GM18873 (cell line): ENCODE data around the gene ANO2.
"Not testable (repeated sequence)": the region's sequence is repeated elsewhere in the genome, so short reads cannot be mapped to it uniquely, and the experiment has no call there.

Experiments used
- ATAC-seq: cut with Tn5 transposase; IDR thresholded peaks from one replicate; pipeline ENCODE4 v1.9.1; 2021; ENCODE audit warnings: mild to moderate bottlenecking, moderate library complexity, moderate number of reproducible peaks; ENCODE audit not compliant: unreplicated experiment, low FRiP score

The ANO2 gene

DNA sequence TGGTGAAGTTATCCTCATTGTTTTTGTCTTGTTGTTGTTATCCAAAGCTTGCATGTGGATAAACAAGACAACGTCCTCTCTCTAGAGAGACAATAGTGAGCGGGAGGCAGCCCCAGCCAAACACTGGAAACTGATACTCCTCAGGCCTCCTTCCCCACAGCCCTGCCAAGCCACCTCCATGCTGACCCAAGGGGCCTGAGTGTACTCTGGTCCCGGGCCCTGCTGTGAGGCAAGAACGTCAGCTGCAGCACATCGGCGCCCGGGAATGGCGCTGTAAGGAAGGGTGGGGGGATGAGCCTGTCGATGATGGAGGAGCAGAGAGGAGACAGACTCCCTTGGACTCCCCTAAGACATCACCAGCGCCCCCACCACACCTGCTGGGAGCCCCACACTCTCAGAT lies 83.6 kb downstream of the ANO2 start:
- ATAC-seq = no peak

DNA sequence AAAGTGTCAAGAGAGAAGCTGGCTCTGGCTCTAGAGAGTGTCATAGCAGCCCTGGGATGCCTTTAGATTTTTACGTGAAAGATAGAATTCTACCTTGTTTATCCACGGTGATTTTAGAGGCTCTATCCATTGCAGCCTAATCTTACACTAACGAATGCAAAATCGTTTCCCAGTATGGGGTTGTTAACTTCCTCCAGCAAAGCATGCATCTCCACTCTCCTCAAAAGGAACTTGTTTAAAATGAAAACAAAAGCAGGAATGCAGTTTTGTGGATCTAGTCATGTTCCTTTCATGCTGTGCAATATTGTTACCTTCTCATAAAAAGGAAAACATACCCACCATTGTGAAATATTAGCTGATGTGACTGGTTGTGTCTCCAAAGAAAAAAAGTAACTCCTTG lies 88.4 kb downstream of the ANO2 start:
- no peak for ATAC-seq

DNA sequence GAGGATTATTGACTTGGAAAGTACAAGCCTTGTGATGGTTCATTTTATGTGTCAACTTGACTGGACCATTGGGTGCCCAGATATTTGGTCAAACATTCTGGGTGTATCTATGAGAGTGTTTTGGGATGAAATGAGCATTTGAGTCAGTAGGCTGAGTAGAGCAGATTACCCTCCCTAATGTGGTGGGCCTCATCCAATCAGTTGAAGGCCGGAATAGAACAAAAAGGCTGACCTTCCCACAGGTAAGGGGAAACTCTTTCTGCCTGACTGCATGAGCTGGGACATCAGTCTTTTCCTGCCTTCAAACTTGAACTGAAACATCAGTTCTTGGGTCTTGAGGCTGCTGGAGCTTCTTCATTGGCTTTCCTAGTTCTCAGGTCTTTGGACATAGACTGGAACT lies 98.1 kb downstream of the ANO2 start:
- no peak for ATAC-seq

DNA sequence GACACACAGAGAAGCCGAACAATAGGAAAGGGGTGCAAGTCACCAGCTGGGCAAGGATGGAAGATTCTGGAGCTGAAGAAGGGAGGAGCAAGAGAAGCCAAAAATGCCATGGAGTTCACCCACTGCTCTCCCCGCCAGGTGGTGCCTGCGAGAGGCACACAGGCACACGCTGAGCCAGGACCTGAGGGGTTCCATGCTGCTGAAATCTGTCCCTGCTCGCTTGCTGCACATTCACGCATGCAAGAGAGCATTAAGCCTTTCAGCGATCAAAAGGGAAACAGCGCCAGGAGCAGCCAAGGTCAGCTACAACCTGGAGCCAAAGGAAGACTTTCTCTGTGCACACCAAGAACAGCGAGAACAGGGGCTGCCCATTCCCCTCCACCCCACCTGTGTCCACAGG lies 104.1 kb downstream of the ANO2 start:
- ATAC-seq = no peak

DNA sequence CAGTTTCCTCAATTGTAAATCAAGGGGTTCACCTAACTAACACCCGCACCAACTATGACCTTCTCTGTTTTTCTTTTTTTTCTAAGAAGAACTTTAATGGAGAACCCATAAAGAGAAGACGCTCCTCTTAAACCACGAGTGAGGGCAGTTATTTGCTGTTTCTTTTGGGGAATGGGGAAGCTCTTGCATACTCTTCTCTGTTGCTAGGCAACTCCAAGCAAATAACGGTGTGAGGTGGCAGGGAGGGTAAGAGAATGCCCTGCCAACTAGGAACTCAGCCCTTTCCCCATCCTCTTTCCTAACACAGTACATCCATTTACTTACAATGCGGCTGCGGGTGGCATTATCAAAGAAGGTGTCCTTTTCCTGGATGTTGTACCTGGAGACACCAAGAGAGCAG lies 114.9 kb downstream of the ANO2 start:
- no peak for ATAC-seq

DNA sequence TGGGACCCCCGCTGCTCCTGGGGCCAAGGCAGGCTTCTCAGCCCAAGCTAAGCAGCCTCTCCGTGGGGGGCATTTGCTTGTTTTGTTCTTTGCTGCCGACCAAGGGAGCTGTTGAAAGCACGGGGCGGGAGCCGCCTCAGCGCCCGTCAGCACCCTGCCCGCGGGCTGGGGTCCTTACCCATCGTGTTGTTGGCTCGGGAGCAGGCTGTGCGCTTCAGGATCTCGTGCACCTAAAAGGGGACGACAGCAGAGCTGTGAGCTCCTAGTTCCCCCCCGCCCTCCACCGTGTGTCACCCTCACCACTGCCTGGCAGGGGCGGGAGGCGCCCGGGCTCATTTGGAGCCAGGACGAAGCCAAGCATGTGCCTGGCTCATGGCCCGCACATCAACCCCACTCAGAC lies 117.5 kb downstream of the ANO2 start:
- ATAC-seq = no peak

DNA sequence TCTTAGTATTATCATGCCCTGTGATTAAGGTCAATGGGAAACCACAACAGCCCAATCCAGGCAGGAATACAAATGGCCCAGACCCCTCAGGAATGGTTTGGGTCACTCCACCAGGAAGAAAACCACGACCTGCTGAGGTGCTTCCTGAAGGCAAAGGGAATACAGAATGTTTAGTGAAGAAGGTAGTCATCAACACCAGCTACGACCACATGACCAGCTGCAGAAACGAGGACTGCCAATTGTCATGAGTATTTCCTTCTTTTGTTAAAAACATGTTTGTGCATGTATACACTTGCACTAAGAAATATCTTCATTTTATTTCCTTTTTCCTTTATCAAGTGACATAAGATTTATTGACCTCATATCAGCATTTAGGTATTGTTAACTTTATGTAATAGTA lies 119.3 kb downstream of the ANO2 start:
- ATAC-seq = not testable (repeated sequence)

DNA sequence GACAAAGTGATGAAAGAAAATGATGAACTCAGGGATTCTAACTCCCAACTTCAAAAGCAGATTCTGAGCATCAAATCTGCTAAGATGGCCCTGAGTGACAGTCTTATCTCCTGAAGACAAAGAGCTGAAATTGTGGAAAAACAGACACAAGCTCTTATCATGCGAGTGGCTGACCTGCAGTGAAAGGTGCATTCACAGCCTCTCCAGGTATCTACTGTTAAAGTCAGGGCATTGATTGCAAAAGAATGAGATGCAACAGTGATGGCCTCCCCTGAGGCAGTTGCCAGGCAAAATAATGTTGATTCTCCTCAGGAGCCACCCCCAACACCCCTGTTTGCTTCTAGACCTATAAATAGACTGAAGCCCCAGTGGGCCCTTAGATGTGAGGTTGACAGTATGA lies 126.2 kb downstream of the ANO2 start:
- ATAC-seq = not testable (repeated sequence)

DNA sequence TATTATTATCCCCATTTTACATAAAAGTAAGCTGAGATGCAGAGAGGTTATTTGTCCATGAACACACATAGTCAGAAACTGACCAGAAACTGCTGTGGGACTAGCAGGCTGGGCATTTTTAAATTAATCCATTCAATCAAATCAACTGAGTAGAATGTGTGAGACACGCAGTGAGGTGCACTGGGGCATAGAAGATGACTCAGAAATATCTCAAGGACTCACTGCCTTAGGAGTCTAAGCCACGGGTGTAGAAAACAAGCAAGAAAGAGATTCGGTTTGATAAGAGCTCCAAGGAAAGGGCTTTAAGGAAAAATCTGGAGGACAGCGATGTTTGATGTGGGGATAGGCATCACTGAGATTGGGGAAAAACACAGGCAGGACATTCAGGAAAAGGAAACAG lies 127.8 kb downstream of the ANO2 start:
- ATAC-seq = no peak

DNA sequence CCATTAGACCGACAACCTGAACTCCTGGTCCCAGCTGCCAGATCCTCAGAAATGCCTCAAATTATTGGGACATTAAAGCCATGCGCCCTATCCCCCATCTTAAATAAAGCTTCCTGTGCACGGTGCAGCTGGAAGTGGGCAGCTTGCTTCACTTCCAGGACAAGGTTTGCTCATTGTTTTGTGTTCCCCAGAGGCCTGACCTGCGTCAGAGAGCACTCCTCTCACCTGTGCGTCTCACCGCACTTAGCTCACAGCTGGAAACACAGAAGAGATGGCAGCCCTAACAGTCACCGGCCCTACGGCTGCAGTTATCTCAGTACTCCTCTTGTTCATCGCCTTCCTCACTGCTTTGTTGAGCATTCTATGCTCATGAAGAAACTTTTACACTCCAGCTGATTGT lies 135.5 kb downstream of the ANO2 start:
- no peak for ATAC-seq

DNA sequence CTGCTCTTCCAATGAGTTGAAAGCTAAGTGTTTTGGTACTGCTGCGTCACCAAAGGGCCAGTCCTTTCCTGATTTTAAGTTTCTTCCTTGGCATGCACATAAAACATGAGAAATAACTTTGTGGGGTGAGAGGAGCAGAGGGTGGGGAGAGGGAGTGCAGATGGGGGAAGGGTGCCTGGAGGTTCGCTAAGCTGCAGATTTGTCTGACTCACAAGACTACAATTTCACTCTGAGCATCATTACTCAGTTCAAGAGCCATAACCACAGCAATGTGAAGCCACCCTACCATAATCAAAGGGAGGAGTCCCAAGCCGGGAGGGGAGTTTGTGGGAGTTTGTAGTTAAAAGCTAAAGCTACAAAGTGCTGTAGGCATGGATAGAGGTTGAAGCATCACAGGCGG lies 136.1 kb downstream of the ANO2 start:
- ATAC-seq = no peak

DNA sequence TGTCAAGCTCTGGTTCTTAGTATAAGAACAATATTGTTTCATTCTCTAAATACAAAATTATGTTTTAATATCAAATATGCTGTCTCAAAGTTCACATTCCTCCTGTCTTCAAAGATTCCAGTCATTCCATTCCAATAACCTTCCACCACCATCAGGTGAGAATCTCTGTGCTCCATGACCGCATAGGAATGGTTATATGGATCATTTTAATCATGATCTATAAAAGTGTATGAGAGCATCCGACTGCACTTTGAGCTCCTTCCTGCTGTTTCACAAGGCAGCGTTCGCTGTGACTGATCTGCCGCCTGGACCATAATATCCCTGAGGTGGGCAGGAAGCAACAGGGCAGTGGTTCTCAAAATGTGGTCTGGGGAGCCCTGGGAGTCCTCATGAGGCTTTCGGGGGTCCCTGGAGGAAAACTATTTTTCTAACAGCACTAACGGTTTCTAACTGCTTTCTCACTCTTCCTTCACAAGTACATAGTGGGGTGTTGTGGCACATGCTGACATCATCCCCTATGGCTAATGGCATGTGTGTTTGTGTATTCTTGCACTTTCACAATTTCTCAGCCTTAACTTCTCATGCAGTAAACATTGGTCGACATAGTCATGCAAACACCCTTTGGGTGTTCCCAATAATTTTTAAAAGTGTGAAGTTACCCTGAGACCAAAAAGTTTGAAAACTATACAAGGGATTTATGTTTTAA lies 137.4 kb downstream of the ANO2 start:
- no peak for ATAC-seq

DNA sequence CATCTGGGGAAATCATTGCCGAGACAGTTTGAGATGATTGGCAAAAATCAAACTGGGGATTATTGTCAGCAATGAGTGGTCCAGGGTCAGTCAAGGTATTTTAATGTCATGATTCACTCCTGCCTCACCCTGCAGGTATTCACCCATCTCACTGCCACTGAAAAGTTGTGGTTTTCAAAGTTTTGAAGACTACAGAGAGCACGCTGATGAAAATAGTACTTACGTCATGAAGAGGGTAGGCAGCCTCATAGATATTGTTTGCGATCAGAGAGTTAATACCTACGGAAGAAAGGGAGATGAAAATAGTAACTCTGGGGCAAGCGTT lies 138.0 kb downstream of the ANO2 start:
- no peak for ATAC-seq

DNA sequence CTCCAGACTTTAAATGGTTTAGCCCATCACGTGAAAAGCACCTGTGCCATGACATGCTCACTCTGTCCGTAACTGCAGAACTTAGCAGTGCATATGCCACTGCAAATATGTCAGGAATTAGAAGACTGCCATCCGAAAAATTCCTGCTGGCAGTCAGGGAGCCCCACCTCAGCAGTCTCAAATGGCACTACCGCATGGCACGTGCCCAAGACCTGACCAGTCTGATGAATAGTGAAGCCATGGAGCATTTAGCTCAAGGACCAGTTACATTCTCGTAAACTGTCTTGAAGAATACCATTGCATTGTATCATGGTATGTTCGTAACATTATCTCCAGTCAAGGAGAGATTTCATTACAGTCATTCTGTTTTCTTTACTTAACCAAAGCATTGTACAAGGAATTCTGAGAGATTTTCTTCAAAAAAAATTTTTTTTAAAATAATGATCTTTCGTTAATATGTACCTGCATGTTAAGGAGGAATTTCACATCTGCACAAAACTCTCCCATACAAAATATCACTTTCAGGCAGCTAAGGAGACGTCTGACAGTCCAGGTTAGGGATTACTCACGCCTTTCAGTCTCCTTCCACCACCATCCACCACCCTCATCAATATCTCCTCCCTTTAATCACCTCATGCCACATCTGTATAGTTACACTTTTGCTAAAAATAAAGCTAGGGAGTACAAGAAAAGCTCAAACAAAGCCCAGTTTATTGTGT lies 138.5 kb downstream of the ANO2 start:
- ATAC-seq = no peak

DNA sequence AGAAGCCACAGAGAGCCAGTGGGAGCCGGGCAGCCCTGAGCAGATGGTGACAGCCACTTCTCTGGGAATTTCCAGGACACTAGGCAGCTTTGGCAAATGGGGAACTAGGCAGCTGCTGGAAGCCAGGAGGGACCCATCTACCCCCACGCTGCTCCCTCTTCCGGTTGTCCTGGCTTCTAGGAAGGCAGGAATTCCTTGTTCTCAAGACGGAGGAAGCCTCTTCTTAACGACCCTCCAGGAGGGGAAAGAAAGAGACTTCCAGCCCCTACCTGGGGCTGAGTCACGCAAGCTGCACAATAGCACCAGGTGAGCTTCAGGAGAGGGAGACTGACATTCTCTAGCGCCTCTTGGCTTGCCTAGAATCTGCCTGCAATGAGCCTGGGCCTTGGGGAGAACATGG lies 141.5 kb downstream of the ANO2 start:
- no peak for ATAC-seq

DNA sequence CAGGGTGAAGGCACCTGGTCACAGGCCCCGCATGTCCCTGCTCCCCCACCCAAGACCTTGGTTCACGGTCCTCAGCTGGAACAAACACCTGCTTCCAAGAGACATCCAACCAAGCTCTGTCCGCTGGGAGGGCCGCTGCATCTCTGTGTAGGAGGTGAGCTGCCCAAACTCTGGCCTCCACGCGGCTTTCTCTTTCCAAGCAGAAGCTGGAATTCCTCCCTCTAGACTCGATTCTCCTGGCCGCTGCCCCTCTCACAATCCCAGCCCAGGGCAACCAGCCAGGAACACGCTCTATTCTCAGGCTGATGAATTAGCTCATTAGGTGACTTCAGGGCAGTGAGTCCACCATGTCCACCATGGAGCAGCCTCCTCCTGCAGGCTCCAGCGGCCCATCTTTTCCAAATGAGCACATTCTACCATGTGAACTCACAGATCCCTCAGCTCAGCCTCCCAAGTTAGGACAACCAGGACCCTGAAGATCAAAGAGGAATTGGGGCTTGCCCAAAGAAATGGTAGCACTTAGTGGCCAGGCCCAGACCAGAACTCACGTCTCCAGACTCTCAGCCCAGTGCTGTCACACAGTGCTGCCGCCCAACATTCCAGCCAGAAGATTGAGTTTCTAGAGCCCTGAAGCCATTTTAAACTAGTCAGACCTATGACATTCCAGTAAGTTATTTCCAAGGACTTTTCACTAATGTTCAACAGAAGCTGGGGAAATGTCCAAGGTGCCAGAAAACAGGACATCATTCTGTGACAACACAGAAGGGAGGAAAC lies 146.6 kb downstream of the ANO2 start:
- no peak for ATAC-seq

DNA sequence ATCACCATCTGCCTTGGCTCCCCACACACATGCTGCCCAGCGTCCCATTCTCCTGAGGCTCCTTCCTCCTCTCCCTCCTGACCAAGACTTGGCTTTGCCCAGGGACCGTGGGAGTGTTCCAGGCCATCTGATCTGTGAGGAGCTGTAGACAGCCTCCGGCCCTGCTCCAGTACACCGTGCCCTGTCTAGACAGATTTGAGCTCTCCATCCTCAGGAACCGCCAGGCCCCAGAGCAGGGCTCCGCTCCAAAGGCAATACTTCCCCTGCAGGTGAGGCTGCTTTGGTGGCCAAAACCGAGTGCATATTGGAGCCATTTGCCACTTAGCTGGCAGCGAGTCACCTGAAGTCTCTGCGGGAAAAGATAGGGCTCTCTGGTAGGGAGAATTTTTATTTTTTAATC lies 147.4 kb downstream of the ANO2 start:
- ATAC-seq = no peak

DNA sequence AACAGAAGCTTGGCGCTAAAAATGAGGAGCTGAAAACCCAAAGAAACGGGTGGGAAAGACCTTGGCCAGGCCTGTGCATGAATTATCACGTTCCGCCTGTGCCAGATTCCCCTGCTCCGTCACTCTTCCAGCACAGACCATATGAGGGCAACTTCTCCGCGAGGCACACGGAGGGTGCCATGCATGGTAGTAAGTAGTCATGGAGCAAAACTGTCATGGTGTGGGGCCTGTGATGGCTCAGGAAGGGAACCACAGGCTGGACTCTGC lies 148.2 kb downstream of the ANO2 start:
- no peak for ATAC-seq

DNA sequence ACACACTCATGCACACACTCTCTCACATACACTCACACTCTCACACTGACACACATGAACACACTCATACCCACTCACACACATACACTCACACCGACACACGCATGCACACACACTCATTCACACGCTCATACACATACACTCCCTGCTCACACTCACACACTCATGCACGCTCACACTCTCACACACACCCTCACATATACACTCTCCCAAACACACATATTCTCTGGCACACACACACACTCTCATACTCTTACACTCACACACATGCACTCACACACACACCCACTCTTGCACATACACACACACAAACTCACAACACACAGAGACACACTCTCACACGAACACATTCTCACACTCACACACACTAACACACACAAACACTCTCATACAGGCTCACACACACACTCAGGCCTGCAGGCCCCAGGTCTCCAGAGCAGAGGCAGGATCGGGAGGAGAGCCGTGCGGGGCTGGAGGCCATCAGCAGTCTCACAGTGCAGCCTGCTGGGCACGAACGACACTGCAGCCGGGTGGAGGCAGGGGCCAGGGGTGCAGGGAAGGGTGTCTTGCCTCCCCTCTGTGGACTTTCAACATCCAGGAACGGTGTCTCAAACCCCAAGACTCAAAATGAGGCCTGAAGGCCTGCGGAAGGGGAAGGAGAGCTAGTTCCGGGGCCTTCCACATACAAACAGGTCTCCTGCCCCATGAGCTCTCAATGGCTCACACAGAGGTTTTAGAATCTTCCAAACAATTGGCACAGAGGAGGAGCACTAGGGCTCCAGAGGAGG lies 148.7 kb downstream of the ANO2 start:
- ATAC-seq = no peak

DNA sequence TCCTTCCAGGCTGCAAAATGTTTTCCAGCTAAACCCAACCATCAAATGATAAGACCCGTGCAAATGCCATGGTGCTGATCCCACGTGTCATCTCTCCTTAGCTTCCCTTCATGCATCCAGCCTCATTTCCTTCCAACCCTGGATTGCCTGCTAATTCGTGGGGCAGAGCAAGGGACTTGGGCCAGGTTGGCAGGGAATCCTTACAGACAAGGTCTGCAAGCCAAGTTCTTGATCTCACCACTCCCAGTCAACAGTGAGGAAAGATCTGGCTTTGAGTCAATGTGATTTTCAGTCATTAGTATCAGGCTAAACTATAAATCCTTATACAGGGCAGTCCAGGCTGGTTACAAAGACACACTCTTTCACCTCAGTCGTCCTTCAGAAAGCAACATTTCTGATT lies 150.9 kb downstream of the ANO2 start:
- ATAC-seq = no peak

DNA sequence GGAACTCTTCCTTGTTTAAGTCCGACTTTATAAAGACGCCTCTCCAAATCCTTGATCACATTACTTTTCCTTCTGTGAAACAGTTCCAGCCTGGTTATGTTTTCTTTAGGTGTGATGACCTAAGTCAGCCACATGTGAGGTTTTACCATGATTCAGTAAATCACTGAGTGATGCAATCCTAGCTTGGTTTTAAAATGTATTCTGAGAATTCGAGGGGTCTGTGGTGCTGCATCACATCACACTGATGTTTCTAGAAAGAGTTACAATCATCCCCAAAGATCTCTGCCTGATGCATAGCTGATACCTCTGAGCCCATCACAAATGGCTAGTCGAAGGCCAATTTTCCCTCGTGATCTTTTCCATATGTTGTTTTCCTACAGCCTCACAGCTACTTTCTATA lies 152.7 kb downstream of the ANO2 start:
- ATAC-seq = no peak
